Measurements from ENCODE around the gene FBN3.

DNA sequence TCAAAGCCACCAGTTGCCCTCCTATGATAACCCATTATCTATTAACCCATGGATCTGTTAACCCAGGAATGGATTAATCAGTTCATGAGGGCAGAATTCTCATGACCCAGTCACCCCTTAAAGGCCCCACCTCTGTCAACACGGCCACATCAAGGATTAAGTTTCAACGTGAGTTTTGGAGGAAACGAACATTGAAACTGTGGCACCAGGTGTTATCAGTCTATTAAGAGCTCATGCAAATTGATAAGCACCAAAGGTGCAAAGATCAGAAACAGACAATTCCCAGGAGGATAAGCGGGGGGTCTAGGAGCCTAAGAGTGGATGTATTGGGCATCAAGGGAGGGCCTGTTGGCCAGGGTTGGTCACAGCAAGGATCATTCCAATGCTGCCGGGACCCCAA, 124.1 kb downstream of the FBN3 start:
- TF ChIP-seq EZH2phosphoT487 (IDR thresholded peaks at IDR 0.05; ENCODE audit: borderline replicate concordance, low read depth): no peak
- TF ChIP-seq RCOR1 (IDR thresholded peaks at IDR 0.05; ENCODE audit: low read length): no peak
- no peak for TF ChIP-seq TEAD4 (IDR thresholded peaks at IDR 0.05; ENCODE audit: borderline replicate concordance, insufficient read depth)
- no peak for TF ChIP-seq JUND (IDR thresholded peaks at IDR 0.05)
- no peak for TF ChIP-seq POLR2AphosphoS5 (IDR thresholded peaks at IDR 0.05; ENCODE audit: low read depth, low read length)
